ENCODE results near the gene GCDH.

GRCh38 chr19:12875086-12875485 lies 15.9 kb upstream of the GCDH start:
- TF ChIP-seq POLR2A (IDR thresholded peaks at IDR 0.05; ENCODE audit: low read length) (no peak), GATA1 (IDR thresholded peaks at IDR 0.05; ENCODE audit: low read depth, low read length) (no peak)

Data from erythroblast (primary cell).